HG03442 (cell line): ENCODE measurements around the gene TALDO1.
"Not testable (repeated sequence)": the region's sequence is repeated elsewhere in the genome, so short reads cannot be mapped to it uniquely, and the experiment has no call there.

Experiments used
- ATAC-seq: cut with Tn5 transposase; IDR thresholded peaks from one replicate; pipeline ENCODE4 v1.9.1; 2021; ENCODE audit warnings: mild to moderate bottlenecking, moderate library complexity; ENCODE audit not compliant: unreplicated experiment

Gene TALDO1

DNA sequence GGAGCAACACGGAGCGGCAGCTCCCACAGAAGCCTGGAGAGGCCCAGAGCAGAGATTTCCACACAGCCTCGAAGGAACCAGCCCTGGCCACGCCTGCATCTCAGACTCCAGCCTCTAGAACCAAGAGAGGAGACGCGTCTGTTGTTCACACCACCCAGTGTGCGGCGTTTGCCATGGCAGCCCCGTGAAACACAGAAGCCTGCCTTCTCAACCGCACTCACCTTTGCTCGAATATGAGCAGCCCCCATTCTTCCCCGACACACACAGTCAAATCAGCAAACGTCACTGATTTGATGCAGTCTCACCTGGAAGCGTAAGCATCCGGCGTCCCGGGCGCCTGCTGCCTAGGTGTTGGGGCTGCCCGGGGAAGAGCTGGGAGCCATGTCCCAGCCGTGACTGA lies 14.2 kb upstream of the TALDO1 start:
- no peak for ATAC-seq

DNA sequence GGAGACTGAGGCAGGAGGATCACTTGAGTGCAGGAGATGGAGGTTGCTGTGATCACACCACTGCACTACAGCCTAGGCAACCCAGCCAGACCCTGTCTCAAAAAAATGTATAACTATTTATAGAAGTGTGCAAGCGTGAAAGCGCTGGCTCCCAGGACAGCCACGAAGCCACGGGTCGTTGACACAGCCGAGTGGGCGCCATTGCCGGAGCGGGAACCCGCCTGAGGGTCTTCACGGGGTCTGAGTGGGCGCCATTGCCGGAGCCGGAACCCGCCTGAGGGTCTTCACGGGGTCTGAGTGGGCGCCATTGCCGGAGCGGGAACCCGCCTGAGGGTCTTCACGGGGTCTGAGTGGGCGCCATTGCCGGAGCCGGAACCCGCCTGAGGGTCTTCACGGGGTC lies 12.7 kb upstream of the TALDO1 start:
- ATAC-seq: not testable (repeated sequence)

GRCh38 chr11:737366-737765 lies 9.9 kb upstream of the TALDO1 start:
- no peak for ATAC-seq

DNA sequence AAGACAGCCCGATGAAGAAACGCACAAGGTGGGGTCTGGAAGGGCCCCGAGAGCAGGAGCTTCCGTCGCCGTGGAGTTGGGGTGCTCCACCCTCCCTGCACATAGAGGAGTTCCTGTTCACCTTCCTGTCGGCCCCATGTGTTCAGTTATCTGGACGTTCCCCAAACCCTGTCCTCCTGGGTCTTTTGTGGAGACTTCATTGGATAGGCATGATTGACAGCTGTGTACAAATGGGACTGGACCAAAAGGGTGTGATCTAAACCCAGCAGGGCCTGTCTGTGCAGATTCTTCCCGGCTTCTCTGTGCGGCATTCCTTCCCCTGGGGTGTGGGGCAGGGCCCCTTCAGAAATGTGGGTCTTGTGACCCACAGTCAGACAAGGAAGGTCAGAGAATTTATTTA lies 9.4 kb upstream of the TALDO1 start:
- ATAC-seq: not testable (repeated sequence)

- ATAC-seq: no peak
These were observed 5.1 kb upstream of the TALDO1 start for GRCh38 chr11:742156-742546.

DNA sequence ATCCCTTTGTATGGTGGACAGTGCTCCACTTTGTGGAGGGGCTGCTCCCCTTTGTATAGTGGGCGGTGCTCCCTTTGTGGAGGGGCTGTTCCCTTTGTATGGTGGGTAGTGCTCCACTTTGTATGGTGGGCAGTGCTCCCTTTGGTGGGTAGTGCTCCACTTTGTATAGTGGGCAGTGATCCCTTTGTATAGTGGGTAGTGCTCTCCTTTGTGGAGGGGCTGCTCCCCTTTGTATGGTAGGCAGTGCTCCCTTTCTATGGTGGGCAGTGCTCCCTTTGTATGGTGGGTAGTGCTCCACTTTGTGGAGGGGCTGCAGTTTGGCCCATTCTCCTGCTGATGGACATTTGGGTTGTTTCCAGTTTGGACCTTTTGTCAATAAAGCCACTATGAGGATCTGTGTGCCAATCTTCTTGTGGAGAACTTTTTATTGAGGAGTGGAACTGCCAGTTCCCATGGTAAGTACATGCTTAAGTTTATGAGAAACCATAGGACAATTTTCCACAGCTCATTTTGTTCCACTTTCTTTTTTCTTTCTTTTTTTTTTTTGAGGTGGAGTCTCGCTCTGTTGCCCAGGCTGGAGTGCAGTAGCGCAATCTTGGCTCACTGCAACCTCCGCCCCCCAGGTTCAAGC lies 4.6 kb upstream of the TALDO1 start:
- ATAC-seq: no peak

GRCh38 chr11:745428-745827 lies 1.8 kb upstream of the TALDO1 start:
- ATAC-seq: no peak

- ATAC-seq: peak; percentile 24
These were observed 741 bp upstream of the TALDO1 start for GRCh38 chr11:746289-747157.

- no peak for ATAC-seq
These were observed 719 bp downstream of the TALDO1 start for GRCh38 chr11:748007-748359.

GRCh38 chr11:749731-750130 lies 2.5 kb downstream of the TALDO1 start:
- no peak for ATAC-seq

GRCh38 chr11:760236-760635 lies 13.0 kb downstream of the TALDO1 start:
- ATAC-seq: no peak

GRCh38 chr11:761526-762108 lies 14.4 kb downstream of the TALDO1 start:
- ATAC-seq: no peak

DNA sequence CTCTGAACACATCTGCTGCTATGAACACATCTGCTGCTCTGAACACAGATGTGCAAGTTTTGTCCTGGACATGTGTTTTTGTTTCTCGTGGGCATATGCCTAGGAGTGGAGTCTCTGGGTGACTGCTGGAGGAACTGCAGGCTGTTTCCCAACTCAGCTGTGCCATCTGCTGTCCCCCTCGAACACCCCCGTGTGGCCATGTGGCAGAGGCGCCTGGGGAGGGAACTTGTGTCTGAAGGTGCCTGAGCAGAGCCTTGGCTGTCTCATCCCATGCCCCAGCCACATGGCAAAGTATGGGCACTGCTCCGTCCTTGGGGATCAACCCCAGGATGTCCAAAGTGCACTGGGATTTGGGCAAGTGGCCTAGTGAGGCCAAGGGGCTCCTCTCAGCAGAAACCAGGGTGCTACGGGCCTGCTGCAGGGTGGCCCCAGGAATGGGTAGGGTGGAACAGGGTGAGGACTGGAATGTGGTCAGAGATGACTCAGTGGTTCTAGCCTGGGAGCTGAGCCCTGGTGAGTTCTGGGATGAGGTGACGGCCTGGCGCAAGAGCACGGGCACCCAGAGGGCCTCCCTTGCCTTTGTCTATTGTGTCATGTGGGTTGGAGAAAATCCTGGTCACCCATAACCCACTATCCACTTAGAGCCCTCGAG lies 15.3 kb downstream of the TALDO1 start:
- ATAC-seq: no peak

DNA sequence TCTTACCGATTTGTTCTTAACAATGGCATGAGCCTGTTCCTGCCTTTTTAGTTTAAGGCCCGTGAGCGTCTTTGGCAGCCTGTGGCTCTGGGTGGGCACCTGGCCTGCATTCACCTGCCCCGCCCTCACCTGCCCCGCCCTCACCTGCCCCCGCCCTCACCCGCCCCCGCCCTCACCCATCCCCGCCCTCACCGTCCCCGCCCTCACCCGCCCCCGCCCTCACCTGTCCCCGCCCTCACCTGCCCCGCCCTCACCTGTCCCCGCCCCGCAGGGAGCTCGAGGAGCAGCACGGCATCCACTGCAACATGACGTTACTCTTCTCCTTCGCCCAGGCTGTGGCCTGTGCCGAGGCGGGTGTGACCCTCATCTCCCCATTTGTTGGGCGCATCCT lies 15.8 kb downstream of the TALDO1 start:
- no peak for ATAC-seq

- ATAC-seq: no peak
These were observed 16.5 kb downstream of the TALDO1 start for GRCh38 chr11:763549-764321.

- no peak for ATAC-seq
These were observed 17.2 kb downstream of the TALDO1 start for GRCh38 chr11:764322-765024.

- no peak for ATAC-seq
These were observed 17.9 kb downstream of the TALDO1 start for GRCh38 chr11:765025-765801.

DNA sequence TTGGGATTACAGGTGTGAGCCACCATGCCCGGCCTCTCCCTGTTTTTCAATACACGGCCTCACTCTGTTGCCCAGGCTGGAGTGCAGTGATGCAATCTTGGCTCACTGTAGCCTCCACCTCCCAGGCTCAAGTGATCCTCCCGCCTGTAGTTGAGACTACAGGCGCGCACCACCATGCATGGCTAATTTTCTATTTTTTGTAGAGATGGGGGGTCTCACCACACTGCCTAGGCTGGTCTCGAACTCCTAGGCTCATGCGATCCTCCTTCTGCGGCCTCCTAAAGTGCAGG lies 18.5 kb downstream of the TALDO1 start:
- no peak for ATAC-seq

GRCh38 chr11:766106-766935 lies 19.1 kb downstream of the TALDO1 start:
- no peak for ATAC-seq
